Measurements from ENCODE around the gene MRPS10. TPM values are rescaled to one million over a fixed set of nuclear protein-coding genes. Genes with fewer than 3 reads are reported as not detected.

MRPS10 gene
- total RNA-seq, 2 experiments from 2014 or later = 17.1 to 18.4 TPM

GRCh38 chr6:42224222-42225028 lies 6.8 kb upstream of the MRPS10 start:
- ATAC-seq (ENCODE audit: poor library complexity) = no peak
- H3K27ac Mint-ChIP-seq = no peak overlapping the region

GRCh38 chr6:42222448-42222847 lies 4.8 kb upstream of the MRPS10 start:
- DNase-seq = no peak
- Mint-ChIP-seq H3K27ac (no peak overlapping the region), H3K4me1 (ENCODE audit: low read depth) (peaks cover 5% of the 10 kb centered on the region), H3K36me3 (ENCODE audit: low read depth) (peaks cover 12% of the 10 kb centered on the region), H3K4me3 (no peak overlapping the region), H3K9me3 (no peaks in the 10 kb centered on the region), H3K27me3 (no peaks in the 10 kb centered on the region)
- Histone ChIP-seq H3K27me3 (ENCODE audit: control insufficient read depth in 1 of 2, insufficient read depth in 2 of 2, low read length in 2 of 2) (no peaks in the 10 kb centered on the region), H3K4me1 (ENCODE audit: insufficient read depth, low read length) (peaks cover 5% of the 10 kb centered on the region), H3K27ac (ENCODE audit: low read depth in 1 of 2, low read length in 2 of 2) (no peak overlapping the region), H3K4me3 (ENCODE audit: low read length) (no peak overlapping the region), H3K9me3 (ENCODE audit: control insufficient read depth in 1 of 2, insufficient read depth in 1 of 2, low read length in 2 of 2) (no peaks in the 10 kb centered on the region), H3K36me3 (ENCODE audit: insufficient read depth, low read length) (peaks cover 5% of the 10 kb centered on the region)
- TF ChIP-seq CTCF (IDR thresholded peaks at IDR 0.05) = no peak
- ChIA-PET CTCF (no interaction called here), POLR2A (no interaction called here)
- ATAC-seq (ENCODE audit: poor library complexity) = no peak
- intact Hi-C loops (cut with DNase I, micrococcal nuclease) = no loop called here

More at GRCh38 chr6:42224222-42225028, 6.8 kb upstream of the MRPS10 start:
- no peaks in the 10 kb centered on the region for H3K27me3 ChIP-seq (ENCODE audit: control insufficient read depth in 1 of 2, insufficient read depth in 2 of 2, low read length in 2 of 2)
- Mint-ChIP-seq H3K36me3 (ENCODE audit: low read depth) (peaks cover 26% of the 10 kb centered on the region), H3K4me3 (no peak overlapping the region), H3K9me3 (no peaks in the 10 kb centered on the region), H3K4me1 (ENCODE audit: low read depth) (no peaks in the 10 kb centered on the region), H3K27me3 (no peaks in the 10 kb centered on the region)
- peaks cover 21% of the 10 kb centered on the region for H3K36me3 ChIP-seq (ENCODE audit: insufficient read depth, low read length)
- no peaks in the 10 kb centered on the region for H3K4me1 ChIP-seq (ENCODE audit: insufficient read depth, low read length)
- no peak for TF ChIP-seq CTCF (IDR thresholded peaks at IDR 0.05)
- no peak overlapping the region for H3K27ac ChIP-seq (ENCODE audit: low read depth in 1 of 2, low read length in 2 of 2)
- CTCF ChIA-PET = interaction anchor here (1.5 kb wide), 1 partner anchor 323 kb away, joined by 6 read pairs; no protein-coding TSS in a partner anchor
- H3K9me3 ChIP-seq (ENCODE audit: control insufficient read depth in 1 of 2, insufficient read depth in 1 of 2, low read length in 2 of 2) = no peaks in the 10 kb centered on the region
- no peak overlapping the region for H3K4me3 ChIP-seq (ENCODE audit: low read length)
- intact Hi-C loops (cut with DNase I, micrococcal nuclease) = no loop called here
- DNase-seq = peak in 2 of 14 experiments; percentile 10 to 29
- POLR2A ChIA-PET = no interaction called here

- no peaks in the 10 kb centered on the region for H3K27me3 Mint-ChIP-seq
- H3K36me3 Mint-ChIP-seq (ENCODE audit: low read depth) = peaks cover 6% of the 10 kb centered on the region
- H3K27ac Mint-ChIP-seq = no peak overlapping the region
- no peak overlapping the region for H3K4me3 Mint-ChIP-seq
- H3K4me1 Mint-ChIP-seq (ENCODE audit: low read depth) = peaks cover 11% of the 10 kb centered on the region
- Histone ChIP-seq H3K4me3 (ENCODE audit: low read length) (no peak overlapping the region), H3K27ac (ENCODE audit: low read depth in 1 of 2, low read length in 2 of 2) (no peak overlapping the region), H3K9me3 (ENCODE audit: control insufficient read depth in 1 of 2, insufficient read depth in 1 of 2, low read length in 2 of 2) (no peaks in the 10 kb centered on the region), H3K36me3 (ENCODE audit: insufficient read depth, low read length) (peaks cover under 1% of the 10 kb centered on the region), H3K27me3 (ENCODE audit: control insufficient read depth in 1 of 2, insufficient read depth in 2 of 2, low read length in 2 of 2) (no peaks in the 10 kb centered on the region), H3K4me1 (ENCODE audit: insufficient read depth, low read length) (peaks cover 11% of the 10 kb centered on the region)
- intact Hi-C loops (cut with DNase I, micrococcal nuclease) = no loop called here
- H3K9me3 Mint-ChIP-seq = no peaks in the 10 kb centered on the region
- TF ChIP-seq CTCF (IDR thresholded peaks at IDR 0.05) = no peak
- POLR2A ChIA-PET = no interaction called here
- DNase-seq (no peak), ATAC-seq (ENCODE audit: poor library complexity) (no peak)
- CTCF ChIA-PET = no interaction called here
Measured at GRCh38 chr6:42221546-42221945, 3.9 kb upstream of the MRPS10 start.
